Parathyroid adenoma (tissue), 2 donors: ENCODE results near the gene AKR1B1.
A peak's percentile ranks its signal among the peaks of the same experiment; 100 is the strongest.

Source experiments
- H2AFZ ChIP-seq: fragments of 300-600 bp; sonication (generic); one replicate; pipeline ENCODE4 v1.7.0; 2017; ENCODE audit warnings: antibody characterized with exemption, mild to moderate bottlenecking
- H3K27ac ChIP-seq: fragments of 300-600 bp; sonication (generic); one replicate; pipeline ENCODE4 v1.7.0; 2017
- H3K27me3 ChIP-seq: fragments of 300-600 bp; sonication (generic); one replicate; pipeline ENCODE4 v1.7.0; 2017; ENCODE audit warnings: low read length; ENCODE audit not compliant: control insufficient read depth, insufficient read depth
- H3K36me3 ChIP-seq: fragments of 300-600 bp; sonication (generic); one replicate; pipeline ENCODE4 v1.7.0; 2017; ENCODE audit warnings: low read length; ENCODE audit not compliant: control insufficient read depth, insufficient read depth
- H3K4me1 ChIP-seq: fragments of 300-600 bp; sonication (generic); one replicate; pipeline ENCODE4 v1.7.0; 2017; ENCODE audit warnings: control low read depth
- H3K4me2 ChIP-seq: fragments of 300-600 bp; sonication (generic); one replicate; pipeline ENCODE4 v1.7.0; 2017; ENCODE audit warnings: low read length
- H3K4me3 ChIP-seq: fragments of 300-600 bp; sonication (generic); one replicate; pipeline ENCODE4 v1.7.0; 2017; ENCODE audit warnings: low read depth, low read length
- H3K79me2 ChIP-seq: fragments of 300-600 bp; sonication (generic); one replicate; pipeline ENCODE4 v1.7.0; 2017; ENCODE audit warnings: control low read depth
- H3K9ac ChIP-seq: fragments of 300-600 bp; sonication (generic); one replicate; pipeline ENCODE4 v1.7.0; 2017; ENCODE audit warnings: mild to moderate bottlenecking
- H3K9me3 ChIP-seq: fragments of 300-600 bp; sonication (generic); one replicate; pipeline ENCODE4 v1.7.0; 2017; ENCODE audit warnings: low read length; ENCODE audit not compliant: control insufficient read depth
- TF ChIP-seq, protein P1 (sequence below): fragments of 300-600 bp; sonication (generic); IDR thresholded peaks from one replicate; pipeline ENCODE4 v1.7.0; 2017; ENCODE audit warnings: antibody characterized with exemption, mild to moderate bottlenecking
- donor health status: primary hyperparathyroidism.

Gene AKR1B1

DNA sequence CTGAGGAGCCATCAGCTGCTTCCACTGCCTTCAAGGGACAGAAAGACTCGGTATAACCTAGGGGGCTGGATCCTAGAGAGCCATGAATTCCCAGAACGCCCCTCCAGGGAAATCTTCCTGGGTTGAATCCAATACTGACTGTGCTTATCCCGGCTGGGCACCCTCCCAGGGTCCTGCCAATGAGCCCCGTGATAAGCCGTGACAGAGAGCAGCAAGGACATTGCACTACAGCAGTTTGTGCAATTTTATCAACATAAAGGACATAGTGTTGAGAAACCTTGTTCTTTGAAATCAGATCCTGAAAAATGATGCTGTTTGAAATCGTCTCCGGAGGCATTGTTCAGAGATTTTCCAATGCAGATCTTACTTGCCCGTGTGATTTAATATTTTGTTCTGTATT, 18.8 kb downstream of the AKR1B1 start:
- TF ChIP-seq, protein P1, sequence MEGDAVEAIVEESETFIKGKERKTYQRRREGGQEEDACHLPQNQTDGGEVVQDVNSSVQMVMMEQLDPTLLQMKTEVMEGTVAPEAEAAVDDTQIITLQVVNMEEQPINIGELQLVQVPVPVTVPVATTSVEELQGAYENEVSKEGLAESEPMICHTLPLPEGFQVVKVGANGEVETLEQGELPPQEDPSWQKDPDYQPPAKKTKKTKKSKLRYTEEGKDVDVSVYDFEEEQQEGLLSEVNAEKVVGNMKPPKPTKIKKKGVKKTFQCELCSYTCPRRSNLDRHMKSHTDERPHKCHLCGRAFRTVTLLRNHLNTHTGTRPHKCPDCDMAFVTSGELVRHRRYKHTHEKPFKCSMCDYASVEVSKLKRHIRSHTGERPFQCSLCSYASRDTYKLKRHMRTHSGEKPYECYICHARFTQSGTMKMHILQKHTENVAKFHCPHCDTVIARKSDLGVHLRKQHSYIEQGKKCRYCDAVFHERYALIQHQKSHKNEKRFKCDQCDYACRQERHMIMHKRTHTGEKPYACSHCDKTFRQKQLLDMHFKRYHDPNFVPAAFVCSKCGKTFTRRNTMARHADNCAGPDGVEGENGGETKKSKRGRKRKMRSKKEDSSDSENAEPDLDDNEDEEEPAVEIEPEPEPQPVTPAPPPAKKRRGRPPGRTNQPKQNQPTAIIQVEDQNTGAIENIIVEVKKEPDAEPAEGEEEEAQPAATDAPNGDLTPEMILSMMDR: no peak
- Histone ChIP-seq H3K4me2 (no peak overlapping the region), H3K4me1 (peaks cover 6% of the 10 kb centered on the region), H3K4me3 (no peak overlapping the region), H2AFZ (no peak overlapping the region), H3K79me2 (no peaks in the 10 kb centered on the region), H3K9ac (no peak overlapping the region), H3K27ac (no peak overlapping the region), H3K36me3 (no peaks in the 10 kb centered on the region), H3K27me3 (no peaks in the 10 kb centered on the region), H3K9me3 (no peaks in the 10 kb centered on the region)

DNA sequence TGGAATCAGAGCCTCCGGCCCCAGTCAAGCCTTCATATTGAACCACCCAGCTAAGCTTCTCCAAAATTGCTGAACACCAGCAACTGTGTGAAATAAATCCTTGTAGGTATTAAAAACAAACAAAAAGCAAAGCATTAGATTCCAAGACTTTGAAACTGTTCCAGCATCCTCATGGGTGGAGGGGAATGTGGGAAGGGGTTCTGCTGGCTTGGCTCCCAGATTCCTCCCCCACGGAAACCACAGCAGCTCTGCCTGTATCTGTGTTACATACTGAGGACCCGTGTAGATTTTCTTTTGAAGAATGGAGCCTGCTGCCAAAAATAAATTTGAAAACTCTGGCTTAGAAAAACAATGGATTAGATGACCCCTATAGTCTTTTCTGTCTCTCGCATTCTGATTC, 20.0 kb downstream of the AKR1B1 start:
- H3K9me3 ChIP-seq: no peaks in the 10 kb centered on the region
- peaks cover 6% of the 10 kb centered on the region for H3K4me1 ChIP-seq
- TF ChIP-seq, protein P1: no peak
- H3K27ac ChIP-seq: no peak overlapping the region
- no peak overlapping the region for H3K4me3 ChIP-seq
- H3K79me2 ChIP-seq: no peaks in the 10 kb centered on the region
- no peak overlapping the region for H3K9ac ChIP-seq
- no peaks in the 10 kb centered on the region for H3K27me3 ChIP-seq
- no peak overlapping the region for H3K4me2 ChIP-seq
- H2AFZ ChIP-seq: no peak overlapping the region
- no peaks in the 10 kb centered on the region for H3K36me3 ChIP-seq

DNA sequence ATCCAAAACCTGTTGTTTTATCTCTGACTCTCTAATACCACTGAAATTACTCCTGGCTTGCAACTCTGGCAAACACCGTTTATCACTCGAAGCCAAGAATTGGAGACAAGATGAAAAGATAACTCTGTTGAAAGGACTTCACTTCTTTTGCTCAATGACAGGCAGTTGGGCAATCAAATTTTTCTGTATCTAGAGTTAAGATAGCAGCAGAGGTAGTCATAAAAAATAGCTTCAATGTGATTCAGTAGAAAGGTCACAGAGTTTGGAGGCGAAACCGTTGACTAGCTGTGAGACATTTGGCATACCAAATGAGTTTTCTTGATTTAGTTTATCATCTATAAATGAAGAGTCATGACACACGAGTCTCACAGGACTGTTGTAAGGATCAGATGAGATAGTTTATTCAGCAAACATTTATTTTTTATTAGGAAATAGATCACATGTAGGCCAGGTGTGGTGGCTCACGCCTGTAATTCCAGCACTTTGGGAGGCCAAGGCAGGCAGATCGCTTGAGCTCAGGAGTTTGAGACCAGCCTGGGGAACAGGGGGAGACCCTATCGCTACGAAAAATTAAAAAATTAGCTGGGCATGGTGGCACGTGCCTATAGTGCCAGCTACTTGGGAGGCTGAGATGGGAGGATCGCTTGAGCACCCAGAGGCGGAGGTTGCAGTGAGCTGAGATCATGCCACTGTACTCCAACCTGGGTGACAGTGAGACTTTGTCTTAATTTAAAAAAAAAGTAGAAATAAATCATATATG, 23.6 kb downstream of the AKR1B1 start:
- Histone ChIP-seq H3K4me1 (peaks cover 6% of the 10 kb centered on the region), H3K9ac (no peak overlapping the region), H3K4me3 (no peak overlapping the region), H2AFZ (no peak overlapping the region), H3K27ac (no peak overlapping the region), H3K36me3 (no peaks in the 10 kb centered on the region), H3K4me2 (no peak overlapping the region), H3K9me3 (no peaks in the 10 kb centered on the region), H3K79me2 (no peaks in the 10 kb centered on the region), H3K27me3 (no peaks in the 10 kb centered on the region)
- TF ChIP-seq, protein P1: no peak

DNA sequence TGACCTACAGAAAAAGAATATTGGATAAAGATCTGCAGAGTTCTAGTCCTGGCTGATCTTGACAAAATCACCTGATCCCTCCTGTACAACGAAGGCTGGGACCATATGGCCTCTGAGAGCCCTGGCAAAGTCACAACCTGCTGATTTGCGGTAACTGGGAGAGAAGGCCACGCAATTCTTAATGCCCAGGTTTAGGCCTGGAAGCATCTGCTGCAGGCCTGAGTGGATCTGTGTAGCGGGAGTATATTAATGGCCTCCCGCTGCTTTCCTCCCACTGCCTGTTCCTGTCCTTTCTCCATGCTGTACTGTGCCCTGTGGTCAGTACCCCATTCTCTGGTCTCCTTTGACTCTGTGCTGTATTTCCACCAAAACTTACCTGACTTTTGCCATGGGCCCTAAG, 24.2 kb downstream of the AKR1B1 start:
- Histone ChIP-seq H3K4me1 (peaks cover 6% of the 10 kb centered on the region), H3K27me3 (no peaks in the 10 kb centered on the region), H3K9me3 (no peaks in the 10 kb centered on the region), H2AFZ (no peak overlapping the region), H3K27ac (no peak overlapping the region), H3K79me2 (no peaks in the 10 kb centered on the region), H3K4me2 (no peak overlapping the region), H3K9ac (no peak overlapping the region), H3K36me3 (no peaks in the 10 kb centered on the region), H3K4me3 (no peak overlapping the region)
- TF ChIP-seq, protein P1: no peak

DNA sequence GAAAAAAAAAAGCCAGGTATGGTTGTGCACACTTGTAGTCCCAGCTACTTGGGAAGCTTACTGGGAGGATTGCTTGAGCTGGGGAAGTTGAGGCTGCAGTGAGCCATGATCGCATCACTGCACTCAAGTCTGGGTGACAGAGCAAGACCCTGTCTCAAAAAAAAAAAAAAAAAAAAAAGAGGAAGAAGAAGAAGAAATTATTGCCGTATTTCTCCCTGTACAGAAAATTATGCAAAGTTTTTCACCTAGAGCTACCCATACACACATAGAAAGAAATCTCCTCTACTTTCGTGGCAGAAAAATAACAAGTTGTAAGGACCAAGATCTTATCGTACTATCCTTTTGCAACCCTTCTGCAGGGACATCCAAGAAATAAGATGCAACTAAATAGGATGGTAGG, 25.5 kb downstream of the AKR1B1 start:
- H3K4me3 ChIP-seq: no peak overlapping the region
- no peak overlapping the region for H3K27ac ChIP-seq
- no peaks in the 10 kb centered on the region for H3K27me3 ChIP-seq
- TF ChIP-seq, protein P1: no peak
- H2AFZ ChIP-seq: peak overlapping the region; percentile 94
- no peak overlapping the region for H3K4me2 ChIP-seq
- H3K9ac ChIP-seq: no peak overlapping the region
- peaks cover 6% of the 10 kb centered on the region for H3K4me1 ChIP-seq
- no peaks in the 10 kb centered on the region for H3K9me3 ChIP-seq
- no peaks in the 10 kb centered on the region for H3K36me3 ChIP-seq
- H3K79me2 ChIP-seq: no peaks in the 10 kb centered on the region
